Measurements from ENCODE around the gene POU2F1.
A peak's percentile ranks its signal among the peaks of the same experiment; 100 is the strongest.

POU2F1 gene

DNA sequence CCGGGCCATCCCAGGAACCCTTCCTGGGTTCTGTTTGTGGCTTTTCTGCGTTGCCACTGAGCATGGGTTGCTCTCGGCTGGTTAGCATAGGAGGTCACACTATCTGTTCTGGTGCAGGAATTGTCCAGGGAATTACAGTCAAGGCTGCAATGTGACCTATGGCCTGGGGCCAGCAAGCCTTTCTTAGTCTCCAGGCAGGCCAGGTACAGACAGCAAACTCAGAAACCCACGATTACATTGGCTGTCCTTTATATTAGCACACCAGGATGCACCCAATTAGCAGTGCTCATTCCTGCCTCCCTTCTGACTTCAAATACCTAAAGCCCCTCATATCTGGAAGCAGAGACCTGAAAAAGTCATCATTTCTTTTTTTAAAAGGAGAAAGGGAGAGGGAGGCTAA is 242.4 kb downstream of the POU2F1 start:
- DNase-seq (ENCODE audit: low read depth, low spot score), result no peak
- in situ Hi-C loops (cut with HindIII; ENCODE audit: low sequenced_read_pairs), result no loop called here
- H3K4me3 ChIP-seq (ENCODE audit: low read depth, low read length), result no peak overlapping the region
- TF ChIP-seq, protein P1, sequence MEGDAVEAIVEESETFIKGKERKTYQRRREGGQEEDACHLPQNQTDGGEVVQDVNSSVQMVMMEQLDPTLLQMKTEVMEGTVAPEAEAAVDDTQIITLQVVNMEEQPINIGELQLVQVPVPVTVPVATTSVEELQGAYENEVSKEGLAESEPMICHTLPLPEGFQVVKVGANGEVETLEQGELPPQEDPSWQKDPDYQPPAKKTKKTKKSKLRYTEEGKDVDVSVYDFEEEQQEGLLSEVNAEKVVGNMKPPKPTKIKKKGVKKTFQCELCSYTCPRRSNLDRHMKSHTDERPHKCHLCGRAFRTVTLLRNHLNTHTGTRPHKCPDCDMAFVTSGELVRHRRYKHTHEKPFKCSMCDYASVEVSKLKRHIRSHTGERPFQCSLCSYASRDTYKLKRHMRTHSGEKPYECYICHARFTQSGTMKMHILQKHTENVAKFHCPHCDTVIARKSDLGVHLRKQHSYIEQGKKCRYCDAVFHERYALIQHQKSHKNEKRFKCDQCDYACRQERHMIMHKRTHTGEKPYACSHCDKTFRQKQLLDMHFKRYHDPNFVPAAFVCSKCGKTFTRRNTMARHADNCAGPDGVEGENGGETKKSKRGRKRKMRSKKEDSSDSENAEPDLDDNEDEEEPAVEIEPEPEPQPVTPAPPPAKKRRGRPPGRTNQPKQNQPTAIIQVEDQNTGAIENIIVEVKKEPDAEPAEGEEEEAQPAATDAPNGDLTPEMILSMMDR (IDR thresholded peaks at IDR 0.05; ENCODE audit: low read depth, low read length), result no peak

DNA sequence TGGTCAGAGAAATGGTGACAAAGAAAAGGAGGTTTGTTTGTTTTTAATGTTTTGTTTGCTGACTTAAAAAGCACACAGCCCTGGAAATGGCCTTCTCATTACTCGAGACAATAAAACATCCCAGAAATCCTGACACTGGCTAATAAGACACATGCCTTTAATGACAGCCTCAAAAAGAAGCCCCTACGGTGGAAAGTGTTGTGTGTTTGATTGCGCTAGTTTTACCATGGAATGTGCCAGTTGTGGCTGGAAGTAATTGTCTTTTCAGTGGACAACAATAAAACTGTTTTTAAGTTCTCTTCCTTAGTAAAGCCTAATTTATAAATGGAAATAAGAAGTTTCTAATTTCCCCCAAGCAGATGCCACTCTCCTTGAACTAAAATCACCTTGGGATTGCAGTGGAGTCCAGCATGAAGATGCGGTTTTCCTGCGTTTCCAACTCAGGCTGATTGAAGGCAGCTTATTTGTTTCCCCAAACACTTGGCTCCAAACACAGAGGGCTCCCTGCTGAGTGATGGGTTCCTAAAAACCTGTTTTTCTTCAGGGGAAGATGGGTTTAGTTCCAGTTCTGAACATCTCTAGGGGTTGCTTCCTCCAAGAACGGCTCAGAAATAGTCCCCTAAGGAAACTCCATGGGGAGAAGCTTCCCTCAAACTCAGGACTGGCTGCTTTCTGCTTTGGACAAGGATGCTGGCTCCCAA is 243.3 kb downstream of the POU2F1 start:
- H3K4me3 ChIP-seq (ENCODE audit: low read depth, low read length), result no peak overlapping the region
- DNase-seq (ENCODE audit: low read depth, low spot score), result no peak
- TF ChIP-seq, protein P1 (IDR thresholded peaks at IDR 0.05; ENCODE audit: low read depth, low read length), result no peak
- in situ Hi-C loops (cut with HindIII; ENCODE audit: low sequenced_read_pairs), result no loop called here

GRCh38 chr1:167465018-167465417 is 244.3 kb downstream of the POU2F1 start:
- in situ Hi-C loops (cut with HindIII; ENCODE audit: low sequenced_read_pairs), result no loop called here
- no peak overlapping the region for H3K4me3 ChIP-seq (ENCODE audit: low read depth, low read length)

GRCh38 chr1:167465743-167466142 is 245.1 kb downstream of the POU2F1 start:
- TF ChIP-seq, protein P1 (IDR thresholded peaks at IDR 0.05; ENCODE audit: low read depth, low read length), result no peak
- DNase-seq (ENCODE audit: low read depth, low spot score), result no peak
- in situ Hi-C loops (cut with HindIII; ENCODE audit: low sequenced_read_pairs), result no loop called here
- no peak overlapping the region for H3K4me3 ChIP-seq (ENCODE audit: low read depth, low read length)

More at GRCh38 chr1:167465018-167465417, 244.3 kb downstream of the POU2F1 start:
- DNase-seq (ENCODE audit: low read depth, low spot score), result no peak
- TF ChIP-seq, protein P1 (IDR thresholded peaks at IDR 0.05; ENCODE audit: low read depth, low read length), result no peak

GRCh38 chr1:167467126-167467710 is 246.5 kb downstream of the POU2F1 start:
- TF ChIP-seq, protein P1 (IDR thresholded peaks at IDR 0.05; ENCODE audit: low read depth, low read length), result no peak
- DNase-seq (ENCODE audit: low read depth, low spot score), result peak; percentile 13
- in situ Hi-C loops (cut with HindIII; ENCODE audit: low sequenced_read_pairs), result no loop called here
- no peak overlapping the region for H3K4me3 ChIP-seq (ENCODE audit: low read depth, low read length)

DNA sequence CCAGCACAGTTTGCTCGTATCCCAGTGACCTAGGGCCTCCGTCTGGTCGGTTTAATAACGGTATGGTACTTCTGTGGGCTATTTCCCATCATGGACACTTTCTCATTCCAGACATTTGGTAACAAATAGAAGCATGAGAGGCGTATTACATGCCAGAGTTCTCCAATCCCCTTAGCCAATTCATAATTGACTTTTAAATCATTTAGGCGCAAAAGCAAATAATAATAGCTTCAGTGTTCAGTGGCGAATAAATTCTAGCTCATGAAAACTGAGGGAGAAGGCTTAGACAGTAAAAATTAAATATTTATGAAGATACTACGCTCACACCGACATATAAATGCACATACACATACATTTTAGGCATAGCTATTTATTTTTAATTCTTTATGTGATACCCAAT is 247.1 kb downstream of the POU2F1 start:
- no peak overlapping the region for H3K4me3 ChIP-seq (ENCODE audit: low read depth, low read length)
- TF ChIP-seq, protein P1 (IDR thresholded peaks at IDR 0.05; ENCODE audit: low read depth, low read length), result no peak
- DNase-seq (ENCODE audit: low read depth, low spot score), result no peak
- in situ Hi-C loops (cut with HindIII; ENCODE audit: low sequenced_read_pairs), result no loop called here

Data from astrocyte of the spinal cord (primary cell).